Tibial nerve (tissue), 4 donors: ENCODE measurements around the gene SLCO3A1. TPM values are rescaled to one million over a fixed set of nuclear protein-coding genes. Genes with fewer than 3 reads are reported as not detected.

ENCODE experiments used
- DNase-seq, 2 donors: peaks; one replicate each; pipeline ENCODE4 v3.0.0-alpha.2; 2019; ENCODE audit warnings: low spot score in 2 of 2
- H3K27ac ChIP-seq, 4 donors: fragments of 200-600 bp; sonication (generic) in 3 of 4; one replicate each; pipeline ENCODE4 v1.5.1; 2017 to 2019; ENCODE audit warnings: mild to moderate bottlenecking in 1 of 4
- H3K27me3 ChIP-seq, 2 donors: fragments of 200-600 bp; sonication (generic) in 1 of 2; one replicate each; pipeline versions ENCODE4 v1.5.1 to v1.6.0; 2017 to 2019
- H3K36me3 ChIP-seq, 3 donors: fragments of 200-600 bp; sonication (generic); one replicate each; pipeline ENCODE4 v1.5.1; 2018 to 2019
- H3K4me1 ChIP-seq, 4 donors: fragments of 200-600 bp; sonication (generic) in 3 of 4; one replicate each; pipeline ENCODE4 v1.5.1; 2017 to 2019
- H3K4me3 ChIP-seq, 4 donors: fragments of 200-600 bp; sonication (generic) in 3 of 4; one replicate each; pipeline ENCODE4 v1.5.1; 2017 to 2019; ENCODE audit warnings: mild to moderate bottlenecking in 1 of 4, moderate library complexity in 1 of 4
- H3K9me3 ChIP-seq, 4 donors: fragments of 200-600 bp; sonication (generic) in 3 of 4; one replicate each; pipeline ENCODE4 v1.5.1; 2017 to 2019
- EP300 ChIP-seq, 2 donors: sonication (generic); formaldehyde crosslinking; IDR thresholded peaks; one replicate each; pipeline ENCODE4 v1.6.1; 2017; ENCODE audit warnings: antibody characterized with exemption in 2 of 2, mild to moderate bottlenecking in 1 of 2
- POLR2A ChIP-seq, 2 donors: fragments of 450-650 bp; IDR thresholded peaks; one replicate each; pipeline ENCODE4 v1.6.1; 2017; ENCODE audit warnings: antibody characterized with exemption in 2 of 2, mild to moderate bottlenecking in 2 of 2, moderate library complexity in 2 of 2
- WGBS, 2 donors: methylation state at CpG; one replicate each; pipeline ENCODE4 v1.1.5; 2018; 5-methylcytosine and 5-hydroxymethylcytosine counted together
- total RNA-seq, 4 donors: library from RNA; depleted of rRNA; stranded (reverse); fragments of >200 nt; gene quantifications; one replicate each; pipeline ENCODE4 v1.1.0, GENCODE V29; 2016
- TF ChIP-seq, protein P1 (sequence below), 5 experiments: fragments of 200-600 bp in 3 of 5; fragments of 450-650 bp in 2 of 5; sonication (generic) in 3 of 5; IDR thresholded peaks; one replicate each; pipeline ENCODE4 v1.5.1; 2016 to 2019; ENCODE audit warnings: antibody characterized with exemption in 5 of 5, mild to moderate bottlenecking in 3 of 5, moderate library complexity in 2 of 5

SLCO3A1 gene
- total RNA-seq, 4 donors from 2014 or later = 13.8 to 20.2 (median 14.3) TPM

DNA sequence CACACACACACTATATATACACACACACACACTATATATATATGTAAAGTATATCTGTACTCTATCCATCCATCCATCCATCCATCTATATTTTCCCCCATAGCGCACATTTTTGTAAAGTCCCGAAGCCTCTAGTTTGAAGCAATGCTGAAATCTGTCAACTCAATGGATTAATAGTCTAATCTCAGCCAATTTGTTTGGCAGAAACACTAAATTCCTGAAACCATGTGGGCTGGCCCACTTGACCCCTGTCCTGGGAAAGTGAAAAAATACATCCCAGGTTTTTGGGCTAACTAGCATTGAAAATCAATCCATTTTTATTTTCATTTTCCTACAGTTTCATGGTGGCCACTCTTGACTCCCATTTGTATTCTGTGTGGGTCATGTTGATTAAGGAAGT lies 166.7 kb downstream of the SLCO3A1 start:
- Histone ChIP-seq H3K36me3 (no peaks in the 10 kb centered on the region), H3K4me3 (no peak overlapping the region), H3K9me3 (no peaks in the 10 kb centered on the region), H3K4me1 (peaks cover 0 to 23% (median 0%) of the 10 kb centered on the region in 4 donors), H3K27ac (peak overlapping the region in 1 of 4 donors; percentile 39), H3K27me3 (no peaks in the 10 kb centered on the region)
- 76 to 82% methylated on average over 2 of the region's 2 CpGs for WGBS, 2 donors
- TF ChIP-seq EP300 (IDR thresholded peaks at IDR 0.05) = no peak
- TF ChIP-seq, protein P1, sequence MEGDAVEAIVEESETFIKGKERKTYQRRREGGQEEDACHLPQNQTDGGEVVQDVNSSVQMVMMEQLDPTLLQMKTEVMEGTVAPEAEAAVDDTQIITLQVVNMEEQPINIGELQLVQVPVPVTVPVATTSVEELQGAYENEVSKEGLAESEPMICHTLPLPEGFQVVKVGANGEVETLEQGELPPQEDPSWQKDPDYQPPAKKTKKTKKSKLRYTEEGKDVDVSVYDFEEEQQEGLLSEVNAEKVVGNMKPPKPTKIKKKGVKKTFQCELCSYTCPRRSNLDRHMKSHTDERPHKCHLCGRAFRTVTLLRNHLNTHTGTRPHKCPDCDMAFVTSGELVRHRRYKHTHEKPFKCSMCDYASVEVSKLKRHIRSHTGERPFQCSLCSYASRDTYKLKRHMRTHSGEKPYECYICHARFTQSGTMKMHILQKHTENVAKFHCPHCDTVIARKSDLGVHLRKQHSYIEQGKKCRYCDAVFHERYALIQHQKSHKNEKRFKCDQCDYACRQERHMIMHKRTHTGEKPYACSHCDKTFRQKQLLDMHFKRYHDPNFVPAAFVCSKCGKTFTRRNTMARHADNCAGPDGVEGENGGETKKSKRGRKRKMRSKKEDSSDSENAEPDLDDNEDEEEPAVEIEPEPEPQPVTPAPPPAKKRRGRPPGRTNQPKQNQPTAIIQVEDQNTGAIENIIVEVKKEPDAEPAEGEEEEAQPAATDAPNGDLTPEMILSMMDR (IDR thresholded peaks at IDR 0.05) = no peak
- TF ChIP-seq POLR2A (IDR thresholded peaks at IDR 0.05) = no peak
- no peak for DNase-seq

DNA sequence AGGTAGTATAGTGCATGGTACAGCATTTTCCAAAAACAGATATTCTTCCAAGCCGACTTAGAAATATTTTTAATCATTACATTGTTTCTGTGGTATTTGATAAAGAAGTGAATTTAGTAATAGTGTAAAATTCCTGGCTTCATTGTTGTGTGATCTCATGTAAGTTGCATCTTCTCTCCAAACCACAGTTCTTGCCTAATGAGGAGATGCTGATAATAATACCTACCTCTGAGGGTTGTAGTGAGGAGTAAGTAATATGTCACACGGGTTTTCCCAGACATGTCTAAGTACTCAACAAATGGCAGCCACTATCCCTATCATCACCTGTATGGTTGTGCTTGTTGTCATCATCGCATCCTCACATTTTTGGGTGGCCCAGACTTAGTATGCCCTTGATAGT lies 167.3 kb downstream of the SLCO3A1 start:
- peaks cover 0 to 23% (median 0%) of the 10 kb centered on the region in 4 donors for H3K4me1 ChIP-seq
- H3K36me3 ChIP-seq = no peaks in the 10 kb centered on the region
- H3K4me3 ChIP-seq = no peak overlapping the region
- 75 to 79% methylated on average over 3 of the region's 3 CpGs for WGBS, 2 donors
- H3K27ac ChIP-seq = peak overlapping the region in 2 of 4 donors; percentile 31 to 39
- TF ChIP-seq, protein P1 (IDR thresholded peaks at IDR 0.05) = no peak
- TF ChIP-seq EP300 (IDR thresholded peaks at IDR 0.05) = no peak
- TF ChIP-seq POLR2A (IDR thresholded peaks at IDR 0.05) = no peak
- no peak for DNase-seq
- no peaks in the 10 kb centered on the region for H3K9me3 ChIP-seq
- H3K27me3 ChIP-seq = no peaks in the 10 kb centered on the region

DNA sequence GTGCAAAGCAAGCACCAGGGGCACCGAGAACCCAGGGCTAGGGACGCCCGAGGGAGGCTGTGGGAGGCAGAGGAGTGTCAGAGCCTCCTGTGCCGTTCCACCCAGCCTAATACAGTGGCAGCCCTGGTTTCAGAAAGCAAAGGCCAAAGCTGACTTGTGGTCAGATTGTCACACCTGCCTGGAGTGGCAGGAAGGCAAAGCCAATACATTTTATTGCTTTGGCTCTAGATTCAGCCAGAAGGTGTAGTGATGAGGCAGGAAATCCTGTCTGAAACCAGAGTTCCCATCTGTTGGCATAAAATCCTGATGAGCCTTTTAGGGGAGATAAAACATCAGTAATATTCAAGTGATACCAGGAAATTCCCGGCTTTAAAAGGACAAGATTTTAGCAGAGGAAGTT lies 168.3 kb downstream of the SLCO3A1 start:
- Histone ChIP-seq H3K36me3 (no peaks in the 10 kb centered on the region), H3K4me1 (peaks cover 0 to 23% (median 0%) of the 10 kb centered on the region in 4 donors), H3K4me3 (no peak overlapping the region), H3K27me3 (no peaks in the 10 kb centered on the region), H3K9me3 (no peaks in the 10 kb centered on the region), H3K27ac (no peak overlapping the region)
- WGBS, 2 donors = 80 to 85% methylated on average over 5 of the region's 5 CpGs
- no peak for DNase-seq
- TF ChIP-seq, protein P1 (IDR thresholded peaks at IDR 0.05) = no peak
- TF ChIP-seq POLR2A (IDR thresholded peaks at IDR 0.05) = no peak
- TF ChIP-seq EP300 (IDR thresholded peaks at IDR 0.05) = no peak

DNA sequence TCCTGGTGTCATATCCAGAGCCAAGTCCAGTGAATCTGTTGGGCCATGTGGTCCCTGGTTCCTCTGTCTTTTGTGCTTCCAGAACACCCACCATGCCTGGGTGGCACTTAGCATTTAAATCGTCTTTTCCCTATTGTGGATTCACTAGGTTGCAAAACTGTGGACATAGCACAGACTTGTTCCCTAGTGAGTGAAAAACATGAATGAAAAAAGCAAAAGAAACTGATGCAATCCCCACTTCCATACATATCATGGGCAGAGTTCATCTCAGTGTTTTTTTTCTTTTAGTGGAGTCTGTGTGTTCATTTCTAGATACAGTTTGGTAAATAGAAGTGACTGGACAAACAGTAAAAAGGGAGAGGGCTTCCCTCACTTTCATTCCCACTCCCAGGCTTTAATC lies 170.5 kb downstream of the SLCO3A1 start:
- DNase-seq = no peak
- Histone ChIP-seq H3K4me1 (peaks cover 0 to 37% (median 0%) of the 10 kb centered on the region in 4 donors), H3K27me3 (no peaks in the 10 kb centered on the region), H3K4me3 (no peak overlapping the region), H3K27ac (no peak overlapping the region), H3K9me3 (no peaks in the 10 kb centered on the region), H3K36me3 (no peaks in the 10 kb centered on the region)
- TF ChIP-seq EP300 (IDR thresholded peaks at IDR 0.05) = no peak
- TF ChIP-seq POLR2A (IDR thresholded peaks at IDR 0.05) = no peak
- TF ChIP-seq, protein P1 (IDR thresholded peaks at IDR 0.05) = no peak
- WGBS, 2 donors = 39 to 62% methylated on average over 1 of the region's 1 CpG

DNA sequence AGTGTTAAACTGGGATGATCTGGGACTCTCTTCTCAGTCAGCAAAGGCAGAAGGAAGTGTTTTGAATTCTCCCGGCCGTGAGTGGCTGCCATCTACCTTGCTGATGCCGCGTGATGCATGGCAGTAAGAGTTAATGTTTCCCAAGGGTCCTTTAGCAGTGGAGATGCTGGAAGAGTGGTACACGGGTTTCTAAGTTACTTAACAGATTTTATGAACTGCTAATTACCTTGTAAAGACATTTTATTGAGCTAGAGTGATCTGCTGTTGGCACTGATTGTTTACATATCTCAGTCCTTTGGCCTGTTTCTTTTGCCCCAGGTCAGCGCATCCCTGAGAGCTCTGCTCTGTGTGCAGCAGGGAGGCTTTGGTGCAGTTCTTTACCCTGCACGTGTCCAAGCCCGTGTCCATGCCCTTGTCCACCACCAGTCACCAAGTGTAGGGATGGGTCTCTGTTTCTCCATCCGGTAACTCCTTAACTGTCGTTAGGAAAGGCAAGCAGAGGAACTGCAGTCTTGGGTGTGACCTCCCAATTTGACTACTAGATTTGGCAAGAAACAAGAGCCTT lies 172.3 kb downstream of the SLCO3A1 start:
- no peak overlapping the region for H3K4me3 ChIP-seq
- peaks cover 0 to 44% (median 2%) of the 10 kb centered on the region in 4 donors for H3K4me1 ChIP-seq
- no peaks in the 10 kb centered on the region for H3K36me3 ChIP-seq
- 56 to 64% methylated on average over 10 of the region's 10 CpGs for WGBS, 2 donors
- no peaks in the 10 kb centered on the region for H3K9me3 ChIP-seq
- TF ChIP-seq EP300 (IDR thresholded peaks at IDR 0.05) = no peak
- no peak for TF ChIP-seq POLR2A (IDR thresholded peaks at IDR 0.05)
- TF ChIP-seq, protein P1 (IDR thresholded peaks at IDR 0.05) = no peak
- H3K27ac ChIP-seq = no peak overlapping the region
- DNase-seq = no peak
- H3K27me3 ChIP-seq = no peaks in the 10 kb centered on the region
